Urinary bladder (tissue), 4 donors: ENCODE measurements around the gene DIDO1. TPM values are rescaled to one million over a fixed set of nuclear protein-coding genes. Genes with fewer than 3 reads are reported as not detected.

Experiments
- DNase-seq: peaks from one replicate; pipeline ENCODE4 v3.0.0-alpha.2; 2015; ENCODE audit errors: extremely low spot score
- H3K27ac ChIP-seq: one replicate; pipeline ENCODE4 v1.5.1; 2013; ENCODE audit warnings: low read depth, mild to moderate bottlenecking, moderate library complexity
- H3K36me3 ChIP-seq: one replicate; pipeline ENCODE4 v1.6.1; 2013; ENCODE audit warnings: mild to moderate bottlenecking, moderate library complexity; ENCODE audit not compliant: insufficient read depth
- H3K4me1 ChIP-seq: one replicate; pipeline ENCODE4 v1.6.1; 2013; ENCODE audit warnings: mild to moderate bottlenecking, moderate library complexity; ENCODE audit not compliant: insufficient read depth
- H3K4me3 ChIP-seq: one replicate; pipeline ENCODE4 v1.5.1; 2013; ENCODE audit warnings: low read depth, low read length
- WGBS: extraction: QIAGEN DNeasy Blood & Tissue Kit; methylation state at CpG from one replicate; pipeline ENCODE4 v1.1.7; 2013; 5-methylcytosine and 5-hydroxymethylcytosine counted together
- polyA plus RNA-seq: library from polyadenylated mRNA; stranded (reverse); fragments of 200-250 nt; gene quantifications from one replicate; pipeline ENCODE4 v1.2.3, GENCODE V29; 2013
- small RNA-seq: library from RNA; depleted of rRNA; stranded (forward); fragments of <200 nt; gene quantifications from one replicate; pipeline ENCODE3, GENCODE V24; 2014
- total RNA-seq: library from RNA; depleted of rRNA; stranded (reverse); fragments of >200 nt; gene quantifications from one replicate; pipeline ENCODE4 v1.2.3, GENCODE V29; 2014
- donor health status: healthy with polysubstance abuse.
- donor health status: healthy.

Gene DIDO1
- total and polyA plus RNA-seq, 2 donors: 44.1 to 50.1 TPM

- Histone ChIP-seq H3K27ac (no peak overlapping the region), H3K4me3 (no peak overlapping the region), H3K4me1 (no peaks in the 10 kb centered on the region), H3K36me3 (no peaks in the 10 kb centered on the region)
- DNase-seq: no peak
- 23% methylated on average over 22 of the region's 22 CpGs for WGBS
Measured at GRCh38 chr20:62832212-62832922, 93.9 kb downstream of the DIDO1 start.

- WGBS: 57% methylated on average over 10 of the region's 10 CpGs
- no peak overlapping the region for H3K27ac ChIP-seq
- no peak for DNase-seq
Measured at GRCh38 chr20:62831854-62832211, 94.5 kb downstream of the DIDO1 start.

GRCh38 chr20:62831361-62831788 is 94.9 kb downstream of the DIDO1 start:
- Histone ChIP-seq H3K4me3 (no peak overlapping the region), H3K4me1 (no peaks in the 10 kb centered on the region), H3K27ac (no peak overlapping the region), H3K36me3 (no peaks in the 10 kb centered on the region)
- WGBS: 86% methylated on average over 10 of the region's 10 CpGs
- DNase-seq: no peak

More at GRCh38 chr20:62831854-62832211, 94.5 kb downstream of the DIDO1 start:
- no peaks in the 10 kb centered on the region for H3K36me3 ChIP-seq
- H3K4me3 ChIP-seq: no peak overlapping the region
- H3K4me1 ChIP-seq: no peaks in the 10 kb centered on the region

- 84% methylated on average over 22 of the region's 22 CpGs for WGBS
- H3K27ac ChIP-seq: no peak overlapping the region
Measured at GRCh38 chr20:62830821-62831220, 95.5 kb downstream of the DIDO1 start.

GRCh38 chr20:62830251-62830650 is 96.1 kb downstream of the DIDO1 start:
- no peak for DNase-seq
- Histone ChIP-seq H3K4me3 (no peak overlapping the region), H3K4me1 (no peaks in the 10 kb centered on the region), H3K27ac (no peak overlapping the region), H3K36me3 (no peaks in the 10 kb centered on the region)
- WGBS: 92% methylated on average over 14 of the region's 14 CpGs

More at GRCh38 chr20:62830821-62831220, 95.5 kb downstream of the DIDO1 start:
- DNase-seq: no peak
- no peaks in the 10 kb centered on the region for H3K4me1 ChIP-seq
- H3K4me3 ChIP-seq: no peak overlapping the region
- no peaks in the 10 kb centered on the region for H3K36me3 ChIP-seq

- DNase-seq: no peak
- 93% methylated on average over 32 of the region's 32 CpGs for WGBS
- H3K4me3 ChIP-seq: no peak overlapping the region
- no peaks in the 10 kb centered on the region for H3K4me1 ChIP-seq
- no peaks in the 10 kb centered on the region for H3K36me3 ChIP-seq
- no peak overlapping the region for H3K27ac ChIP-seq
Measured at GRCh38 chr20:62829231-62830230, 96.8 kb downstream of the DIDO1 start.

- H3K4me1 ChIP-seq: no peaks in the 10 kb centered on the region
- H3K4me3 ChIP-seq: no peak overlapping the region
- WGBS: 82% methylated on average over 29 of the region's 29 CpGs
Measured at GRCh38 chr20:62828511-62829230, 97.6 kb downstream of the DIDO1 start.

GRCh38 chr20:62828051-62828450 is 98.3 kb downstream of the DIDO1 start:
- Histone ChIP-seq H3K4me3 (no peak overlapping the region), H3K27ac (no peak overlapping the region), H3K4me1 (no peaks in the 10 kb centered on the region), H3K36me3 (no peaks in the 10 kb centered on the region)
- 91% methylated on average over 9 of the region's 9 CpGs for WGBS
- no peak for DNase-seq

More at GRCh38 chr20:62828511-62829230, 97.6 kb downstream of the DIDO1 start:
- DNase-seq: no peak
- Histone ChIP-seq H3K36me3 (no peaks in the 10 kb centered on the region), H3K27ac (no peak overlapping the region)

Small RNAs within 50 kb of the gene (small RNA-seq; reads per million reads assigned to genes)
- not detected for gene DPH3P1

Other genes with a start within 250 kb of the DIDO1 start
- gene NTSR1, start 217.7 kb downstream of the DIDO1 start, total RNA-seq: 0.05 TPM
- gene NTSR1, start 217.7 kb downstream of the DIDO1 start, polyA plus RNA-seq: 0.34 TPM
- 9.5 TPM for gene MRGBP, start 130.0 kb downstream of the DIDO1 start, total RNA-seq
- gene MRGBP, start 130.0 kb downstream of the DIDO1 start, polyA plus RNA-seq: 10.6 TPM
- gene OGFR, start 121.7 kb downstream of the DIDO1 start, total RNA-seq: 18.7 TPM
- 47.2 TPM for gene OGFR, start 121.7 kb downstream of the DIDO1 start, polyA plus RNA-seq
- gene COL9A3, start 109.5 kb downstream of the DIDO1 start, total RNA-seq: 101 TPM
- gene COL9A3, start 109.5 kb downstream of the DIDO1 start, polyA plus RNA-seq: 9.8 TPM
- 21.0 TPM for gene TCFL5, start 64.7 kb downstream of the DIDO1 start, total RNA-seq
- 10.7 TPM for gene TCFL5, start 64.7 kb downstream of the DIDO1 start, polyA plus RNA-seq
- 32.0 TPM for gene GID8, start 11.6 kb upstream of the DIDO1 start, total RNA-seq
- gene GID8, start 11.6 kb upstream of the DIDO1 start, polyA plus RNA-seq: 21.4 TPM
- 8.9 TPM for gene SLC17A9, start 26.2 kb upstream of the DIDO1 start, total RNA-seq
- 3.2 TPM for gene SLC17A9, start 26.2 kb upstream of the DIDO1 start, polyA plus RNA-seq
- gene BHLHE23, start 80.5 kb upstream of the DIDO1 start, total RNA-seq: 0.26 TPM
- gene BHLHE23, start 80.5 kb upstream of the DIDO1 start, polyA plus RNA-seq: not detected